ENCODE data around the gene TBX6.

TBX6 gene

DNA sequence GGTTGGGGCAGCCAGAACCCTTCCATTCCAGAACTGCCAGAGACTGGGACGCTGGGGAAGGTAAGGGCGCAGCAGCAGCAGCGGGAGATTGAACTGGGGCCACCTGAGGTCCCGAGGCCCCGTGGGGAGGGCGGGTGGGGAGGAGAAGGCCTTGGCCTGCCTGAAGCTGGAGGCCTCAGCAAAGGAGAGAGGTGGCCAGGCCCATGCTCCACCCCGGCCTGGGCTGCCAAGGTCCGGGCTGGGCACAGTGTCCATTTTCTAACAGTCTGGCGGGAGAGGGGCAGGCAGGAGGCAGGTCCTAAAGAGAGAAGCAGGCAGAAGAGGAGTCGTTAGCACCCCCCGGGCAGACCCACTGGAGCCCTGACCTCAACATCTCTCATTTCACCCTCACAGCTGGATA, 22.7 kb upstream of the TBX6 start:
- ChIA-PET CTCF (interaction anchor here (1.3 to 6.6 kb wide), 6 partner anchors 12 to 295 kb away, joined by 3 to 82 read pairs (median 4); partner anchors contain the start of gene TBX6), POLR2A (no interaction called here)
- no peak for DNase-seq (ENCODE audit: low read depth, low spot score)
- TF ChIP-seq, protein P1, sequence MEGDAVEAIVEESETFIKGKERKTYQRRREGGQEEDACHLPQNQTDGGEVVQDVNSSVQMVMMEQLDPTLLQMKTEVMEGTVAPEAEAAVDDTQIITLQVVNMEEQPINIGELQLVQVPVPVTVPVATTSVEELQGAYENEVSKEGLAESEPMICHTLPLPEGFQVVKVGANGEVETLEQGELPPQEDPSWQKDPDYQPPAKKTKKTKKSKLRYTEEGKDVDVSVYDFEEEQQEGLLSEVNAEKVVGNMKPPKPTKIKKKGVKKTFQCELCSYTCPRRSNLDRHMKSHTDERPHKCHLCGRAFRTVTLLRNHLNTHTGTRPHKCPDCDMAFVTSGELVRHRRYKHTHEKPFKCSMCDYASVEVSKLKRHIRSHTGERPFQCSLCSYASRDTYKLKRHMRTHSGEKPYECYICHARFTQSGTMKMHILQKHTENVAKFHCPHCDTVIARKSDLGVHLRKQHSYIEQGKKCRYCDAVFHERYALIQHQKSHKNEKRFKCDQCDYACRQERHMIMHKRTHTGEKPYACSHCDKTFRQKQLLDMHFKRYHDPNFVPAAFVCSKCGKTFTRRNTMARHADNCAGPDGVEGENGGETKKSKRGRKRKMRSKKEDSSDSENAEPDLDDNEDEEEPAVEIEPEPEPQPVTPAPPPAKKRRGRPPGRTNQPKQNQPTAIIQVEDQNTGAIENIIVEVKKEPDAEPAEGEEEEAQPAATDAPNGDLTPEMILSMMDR (IDR thresholded peaks at IDR 0.05; ENCODE audit: insufficient read depth, low read length, missing control alignments) = no peak
- H3K4me3 ChIP-seq (ENCODE audit: low read depth, low read length) = no peak overlapping the region

DNA sequence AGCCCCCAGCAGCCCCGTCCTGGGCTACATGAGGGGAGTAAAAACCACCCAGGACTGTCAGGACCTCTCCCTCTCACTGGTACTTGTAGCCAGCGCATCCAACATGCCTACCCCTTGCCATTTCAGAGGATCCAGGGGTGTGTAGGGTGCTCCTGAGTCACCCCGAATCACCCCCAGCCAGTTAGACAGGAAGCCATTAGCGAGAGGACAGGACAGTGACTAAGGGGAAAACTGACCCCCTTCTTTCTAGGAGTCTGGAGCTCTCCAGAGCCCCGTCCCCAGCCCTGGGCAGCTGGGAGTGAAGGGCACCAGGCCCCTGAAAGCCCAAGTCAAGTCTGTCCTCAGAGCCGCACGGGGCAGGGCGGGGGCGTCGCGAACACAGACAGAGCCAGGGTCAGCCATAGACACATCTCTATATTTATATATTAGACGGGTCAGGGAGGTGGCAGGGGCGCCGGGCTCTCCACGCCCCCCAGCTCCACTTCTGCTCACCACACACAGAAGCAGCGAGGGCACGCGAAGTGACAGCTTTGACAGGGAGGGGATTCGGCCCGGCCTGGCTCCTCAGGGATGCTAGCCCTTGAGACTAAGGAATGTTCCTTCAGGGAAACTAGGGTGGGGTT, 22.1 kb upstream of the TBX6 start:
- TF ChIP-seq, protein P1 (IDR thresholded peaks at IDR 0.05; ENCODE audit: insufficient read depth, low read length, missing control alignments) = no peak
- CTCF ChIA-PET = interaction anchor here (1.0 to 6.6 kb wide), 7 partner anchors 10 to 296 kb away, joined by 3 to 82 read pairs (median 4); no protein-coding TSS in a partner anchor
- POLR2A ChIA-PET = no interaction called here
- DNase-seq (ENCODE audit: low read depth, low spot score) = no peak
- no peak overlapping the region for H3K4me3 ChIP-seq (ENCODE audit: low read depth, low read length)

DNA sequence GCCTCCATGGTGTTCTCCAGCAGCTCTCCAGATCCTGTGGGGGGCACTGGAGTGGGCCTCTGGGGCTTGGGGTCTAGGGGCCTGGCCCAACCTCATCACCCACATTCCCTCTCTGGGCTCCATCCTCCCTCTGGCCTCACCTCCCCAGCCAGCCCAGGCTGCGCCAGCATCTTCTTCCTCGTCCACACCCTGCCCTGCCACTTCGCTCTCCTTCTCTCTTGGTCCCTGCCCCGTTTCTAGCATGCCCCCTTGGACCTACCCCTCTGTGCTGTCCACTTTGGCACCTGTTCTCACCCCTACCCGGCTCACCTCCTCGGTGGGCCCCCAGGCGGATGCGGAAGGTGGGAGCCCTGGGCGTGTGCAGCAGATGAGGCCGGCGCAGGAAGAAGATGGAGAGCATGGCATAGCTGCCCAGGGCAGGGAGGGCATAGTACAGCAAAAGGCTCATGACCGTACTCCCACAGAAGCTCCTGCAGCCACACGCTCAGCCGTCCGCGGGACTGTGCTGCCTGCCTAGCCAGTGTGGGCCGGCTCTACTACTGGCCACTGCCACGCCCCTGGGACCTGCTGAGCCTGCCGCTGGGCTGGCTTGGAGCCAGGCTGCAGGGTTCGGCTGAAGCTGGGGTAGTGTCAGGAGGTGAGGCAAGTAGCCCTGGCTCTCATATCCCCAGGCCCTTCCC, 21.4 kb upstream of the TBX6 start, which contains the start of gene GDPD3:
TSS of gene GDPD3 (minus strand) at position 507 of the 680 bp plus-strand sequence. CDS start at position 448, 59 bp downstream.
- CTCF ChIA-PET = interaction anchor here (1.0 to 6.6 kb wide), 9 partner anchors 8 to 297 kb away, joined by 3 to 82 read pairs (median 6); no protein-coding TSS in a partner anchor
- H3K4me3 ChIP-seq (ENCODE audit: low read depth, low read length) = no peak within 1 kb of the TSS
- TF ChIP-seq, protein P1 (IDR thresholded peaks at IDR 0.05; ENCODE audit: insufficient read depth, low read length, missing control alignments) = no peak
- POLR2A ChIA-PET = no interaction called here
- no peak for DNase-seq (ENCODE audit: low read depth, low spot score)

DNA sequence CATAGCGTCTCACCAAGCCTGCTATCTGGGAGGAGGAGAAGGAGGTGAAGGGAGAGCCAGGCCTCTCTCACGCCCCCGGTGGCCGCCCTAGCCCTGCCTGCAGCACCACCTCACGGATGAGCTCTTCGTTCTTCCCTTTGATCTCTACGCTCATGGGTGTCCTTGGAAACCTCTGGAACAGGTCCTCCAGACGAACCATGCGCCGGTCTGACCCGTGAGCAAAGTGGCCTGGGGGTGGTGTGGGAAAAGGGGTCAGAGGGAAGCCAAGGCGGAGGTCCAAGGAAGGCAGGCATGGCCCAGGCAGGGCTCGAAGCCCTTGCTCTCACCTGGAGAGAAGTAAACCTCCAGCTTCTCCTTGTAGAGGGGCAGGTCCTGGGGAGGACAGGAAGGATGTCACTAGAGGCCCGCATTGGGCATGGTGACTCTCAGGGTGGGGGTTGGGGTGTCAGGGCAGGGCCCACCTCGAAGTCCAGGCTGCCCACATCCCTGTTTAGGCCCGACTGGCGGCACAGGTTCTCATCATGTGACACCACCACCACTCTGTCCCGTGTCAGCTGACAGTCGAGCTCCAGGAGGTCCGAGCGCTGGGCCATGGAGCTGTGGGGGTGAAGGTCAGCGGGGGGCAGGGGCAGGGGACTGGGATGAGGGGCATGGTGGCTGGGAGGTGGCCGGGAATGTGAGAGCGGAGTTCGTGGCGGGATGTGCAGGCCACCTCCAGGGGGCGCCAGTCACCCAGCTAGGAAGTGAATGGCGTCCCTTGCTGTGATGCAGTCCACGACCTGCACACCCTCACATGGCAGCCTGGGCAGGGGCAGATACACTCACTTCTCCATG, 20.7 kb upstream of the TBX6 start:
- TF ChIP-seq, protein P1 (IDR thresholded peaks at IDR 0.05; ENCODE audit: insufficient read depth, low read length, missing control alignments) = peak; percentile 75
- POLR2A ChIA-PET = no interaction called here
- H3K4me3 ChIP-seq (ENCODE audit: low read depth, low read length) = no peak overlapping the region
- DNase-seq (ENCODE audit: low read depth, low spot score) = no peak
- CTCF ChIA-PET = interaction anchor here (0.8 to 6.6 kb wide), 14 partner anchors 8 to 307 kb away, joined by 3 to 82 read pairs (median 4); partner anchors contain the start of genes TBX6 and YPEL3

DNA sequence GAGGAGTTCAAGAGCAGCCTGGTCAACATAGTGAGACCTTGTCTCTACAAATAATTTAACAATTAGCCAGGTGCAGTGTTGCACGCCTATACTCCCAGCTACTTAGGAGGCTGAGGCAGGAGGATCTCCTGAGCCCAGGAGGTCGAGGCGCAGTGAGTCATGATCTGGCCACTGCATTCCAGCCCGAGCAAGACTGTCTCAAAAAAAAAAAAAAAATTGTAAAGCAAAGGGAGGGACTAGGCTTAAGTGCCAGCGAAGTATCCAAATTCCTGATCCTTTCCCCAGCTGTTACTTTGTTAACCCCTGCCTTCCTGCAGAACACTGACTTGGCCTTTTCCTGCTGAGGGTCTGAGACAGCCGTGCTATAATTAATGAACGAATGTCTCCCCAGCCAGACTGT, 18.9 kb upstream of the TBX6 start:
- DNase-seq (ENCODE audit: low read depth, low spot score) = no peak
- POLR2A ChIA-PET = no interaction called here
- CTCF ChIA-PET = interaction anchor here (0.6 to 6.6 kb wide), 7 partner anchors 9 to 68 kb away, joined by 3 to 82 read pairs (median 4); partner anchors contain the start of gene TBX6
- no peak overlapping the region for H3K4me3 ChIP-seq (ENCODE audit: low read depth, low read length)
- TF ChIP-seq, protein P1 (IDR thresholded peaks at IDR 0.05; ENCODE audit: insufficient read depth, low read length, missing control alignments) = no peak

Data from AG04449 (cell line).